ENCODE data around the gene VPS37B.

Gene VPS37B

DNA sequence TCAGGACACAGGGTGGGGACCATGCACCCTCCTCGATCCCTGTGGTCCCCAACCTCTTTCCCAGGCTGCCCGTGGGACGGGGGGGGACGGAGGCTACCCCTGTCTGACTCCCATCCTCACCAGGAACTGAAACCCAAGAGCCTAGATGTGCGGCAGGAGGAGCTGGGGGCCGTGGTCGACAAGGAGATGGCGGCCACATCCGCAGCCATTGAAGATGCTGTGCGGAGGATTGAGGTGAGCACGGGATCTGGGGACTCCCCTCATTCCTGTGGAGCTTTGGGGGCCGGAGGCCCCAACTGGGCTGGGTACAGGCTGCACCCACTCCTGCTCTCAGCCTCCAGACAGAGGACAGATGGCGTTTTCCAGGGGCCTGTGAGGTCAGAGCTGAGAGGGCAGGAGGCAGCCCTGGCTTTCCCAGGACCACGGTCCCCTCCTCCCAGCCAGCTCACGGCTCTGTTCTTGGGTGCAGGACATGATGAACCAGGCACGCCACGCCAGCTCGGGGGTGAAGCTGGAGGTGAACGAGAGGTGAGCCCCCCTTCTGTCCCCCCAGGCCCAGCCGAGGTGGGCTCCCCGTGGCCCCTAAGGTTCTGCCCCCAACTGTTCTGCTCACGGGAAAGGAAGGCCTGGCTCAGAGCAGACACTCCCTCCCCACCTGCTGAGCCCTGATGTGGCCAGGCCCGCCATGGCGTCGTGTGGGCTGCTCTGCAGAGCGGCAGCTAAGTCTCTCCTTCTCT, 36.5 kb downstream of the VPS37B start:
- TF ChIP-seq CTCF (IDR thresholded peaks at IDR 0.05): no peak
- Histone ChIP-seq H3K27ac (no peak overlapping the region), H3K4me1 (peaks cover 0 to 22% (median 4%) of the 10 kb centered on the region in 4 donors), H3K36me3 (peaks cover 5 to 72% (median 23%) of the 10 kb centered on the region in 3 donors), H3K9me3 (no peaks in the 10 kb centered on the region), H3K4me3 (no peak overlapping the region), H3K27me3 (no peaks in the 10 kb centered on the region)
- peak in 1 of 2 donors; percentile 68 for DNase-seq
- intact Hi-C loops (cut with DNase I; ENCODE audit: low total_unique reads): loop anchor here (1.0 kb wide), 1 partner anchor 93 kb away; no protein-coding TSS in a partner anchor

- H3K9me3 ChIP-seq: no peaks in the 10 kb centered on the region
- TF ChIP-seq CTCF (IDR thresholded peaks at IDR 0.05): no peak
- peaks cover 0 to 18% (median 7%) of the 10 kb centered on the region in 4 donors for H3K4me1 ChIP-seq
- H3K27ac ChIP-seq: no peak overlapping the region
- intact Hi-C loops (cut with DNase I; ENCODE audit: low total_unique reads): no loop called here
- H3K36me3 ChIP-seq: peaks cover 5 to 69% (median 20%) of the 10 kb centered on the region in 3 donors
- no peaks in the 10 kb centered on the region for H3K27me3 ChIP-seq
- DNase-seq: no peak
- H3K4me3 ChIP-seq: no peak overlapping the region
Observed at GRCh38 chr12:122858591-122859302, 37.2 kb downstream of the VPS37B start.

DNA sequence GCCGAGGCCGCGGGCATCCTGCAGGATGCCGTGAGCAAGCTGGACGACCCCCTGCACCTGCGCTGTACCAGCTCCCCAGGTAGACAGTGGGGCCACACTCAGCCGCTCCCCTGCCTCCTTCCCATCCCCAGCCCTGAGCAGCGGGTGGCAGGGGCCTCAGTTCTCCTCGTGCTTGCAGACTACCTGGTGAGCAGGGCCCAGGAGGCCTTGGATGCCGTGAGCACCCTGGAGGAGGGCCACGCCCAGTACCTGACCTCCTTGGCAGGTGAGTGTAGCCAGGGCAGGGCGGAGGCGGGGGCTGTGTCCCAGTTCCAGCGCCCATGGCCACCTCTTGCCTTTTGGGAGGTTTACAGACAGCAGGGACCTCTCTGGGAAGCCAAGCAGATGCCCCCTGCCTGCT, 37.8 kb downstream of the VPS37B start:
- Histone ChIP-seq H3K4me3 (no peak overlapping the region), H3K9me3 (no peaks in the 10 kb centered on the region), H3K36me3 (peaks cover 5 to 69% (median 20%) of the 10 kb centered on the region in 3 donors), H3K27me3 (no peaks in the 10 kb centered on the region), H3K4me1 (peaks cover 0 to 18% (median 12%) of the 10 kb centered on the region in 4 donors), H3K27ac (no peak overlapping the region)
- DNase-seq: no peak
- intact Hi-C loops (cut with DNase I; ENCODE audit: low total_unique reads): no loop called here
- no peak for TF ChIP-seq CTCF (IDR thresholded peaks at IDR 0.05)

DNA sequence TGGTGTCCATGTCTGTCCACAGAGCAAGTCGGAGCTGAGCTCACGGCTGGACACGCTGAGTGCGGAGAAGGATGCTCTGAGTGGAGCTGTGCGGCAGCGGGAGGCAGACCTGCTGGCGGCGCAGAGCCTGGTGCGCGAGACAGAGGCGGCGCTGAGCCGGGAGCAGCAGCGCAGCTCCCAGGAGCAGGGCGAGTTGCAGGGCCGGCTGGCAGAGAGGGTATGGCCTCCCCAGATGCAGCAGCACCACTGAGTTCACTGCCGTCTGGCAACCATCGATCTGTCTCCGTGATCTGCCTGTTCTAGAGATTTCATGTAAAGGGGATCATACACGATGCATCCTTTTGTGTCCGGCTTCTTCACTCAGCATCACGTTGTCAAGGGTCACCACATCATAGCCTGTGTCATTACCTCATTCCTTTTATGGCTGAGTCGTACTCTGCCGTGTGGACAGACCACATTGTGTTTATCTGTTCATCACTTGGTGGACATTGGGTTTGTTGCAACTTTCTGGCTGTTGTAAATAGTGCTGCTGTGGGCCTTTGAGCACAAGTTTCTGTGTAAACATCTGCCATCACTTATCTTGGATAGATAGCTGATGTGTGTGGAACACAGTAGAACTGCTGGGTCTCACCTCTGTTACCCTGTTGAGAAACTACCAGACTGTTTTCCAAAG, 38.8 kb downstream of the VPS37B start:
- peaks cover 0 to 27% (median 19%) of the 10 kb centered on the region in 4 donors for H3K4me1 ChIP-seq
- intact Hi-C loops (cut with DNase I; ENCODE audit: low total_unique reads): no loop called here
- DNase-seq: no peak
- no peak overlapping the region for H3K4me3 ChIP-seq
- no peak for TF ChIP-seq CTCF (IDR thresholded peaks at IDR 0.05)
- H3K36me3 ChIP-seq: peaks cover 5 to 71% (median 20%) of the 10 kb centered on the region in 3 donors
- H3K27me3 ChIP-seq: no peaks in the 10 kb centered on the region
- no peaks in the 10 kb centered on the region for H3K9me3 ChIP-seq
- H3K27ac ChIP-seq: no peak overlapping the region

DNA sequence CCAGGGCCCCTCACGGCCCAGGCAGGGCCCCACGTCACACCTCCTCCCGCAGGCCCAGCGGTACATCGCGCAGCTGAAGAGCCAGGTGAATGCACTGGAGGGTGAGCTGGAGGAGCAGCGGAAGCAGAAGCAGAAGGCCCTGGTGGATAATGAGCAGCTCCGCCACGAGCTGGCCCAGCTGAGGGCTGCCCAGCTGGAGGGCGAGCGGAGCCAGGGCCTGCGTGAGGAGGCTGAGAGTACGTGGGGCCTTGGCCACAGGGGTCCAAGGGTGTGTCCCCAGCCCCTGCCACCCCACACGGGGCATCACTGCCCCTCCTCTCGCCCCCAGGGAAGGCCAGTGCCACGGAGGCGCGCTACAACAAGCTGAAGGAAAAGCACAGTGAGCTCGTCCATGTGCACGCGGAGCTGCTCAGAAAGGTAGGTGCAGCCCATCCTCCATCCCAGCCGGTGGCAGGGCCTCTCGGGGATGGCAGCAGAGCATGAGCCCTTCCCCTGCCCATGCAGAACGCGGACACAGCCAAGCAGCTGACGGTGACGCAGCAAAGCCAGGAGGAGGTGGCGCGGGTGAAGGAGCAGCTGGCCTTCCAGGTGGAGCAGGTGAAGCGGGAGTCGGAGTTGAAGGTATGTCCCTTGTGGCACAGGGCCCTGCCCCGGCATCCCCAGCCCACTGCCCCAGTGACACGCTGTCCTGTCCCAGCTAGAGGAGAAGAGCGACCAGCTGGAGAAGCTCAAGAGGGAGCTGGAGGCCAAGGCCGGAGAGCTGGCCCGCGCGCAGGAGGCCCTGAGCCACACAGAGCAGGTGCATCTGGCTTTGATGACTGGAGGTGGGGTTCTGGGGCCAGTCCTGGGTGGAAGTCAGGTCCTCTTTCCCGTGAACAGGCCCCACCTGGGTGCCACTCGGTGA, 39.7 kb downstream of the VPS37B start:
- no peak for DNase-seq
- intact Hi-C loops (cut with DNase I; ENCODE audit: low total_unique reads): no loop called here
- Histone ChIP-seq H3K4me1 (peaks cover 0 to 36% (median 26%) of the 10 kb centered on the region in 4 donors), H3K4me3 (no peak overlapping the region), H3K27ac (no peak overlapping the region), H3K27me3 (no peaks in the 10 kb centered on the region), H3K36me3 (peaks cover 5 to 74% (median 20%) of the 10 kb centered on the region in 3 donors), H3K9me3 (no peaks in the 10 kb centered on the region)
- TF ChIP-seq CTCF (IDR thresholded peaks at IDR 0.05): no peak
